HepG2 (cell line): ENCODE data around the gene GTF2A2. TPM values are rescaled to one million over a fixed set of nuclear protein-coding genes. Genes with fewer than 3 reads are reported as not detected.
A peak's percentile ranks its signal among the peaks of the same experiment; 100 is the strongest.

ENCODE experiments used
- GLI4 ChIP-seq: sonication (generic); formaldehyde crosslinking; IDR thresholded peaks from 2 replicates; pipeline ENCODE4 v1.5.1; 2020; ENCODE audit warnings: missing genetic modification reagents, mild to moderate bottlenecking, moderate library complexity, borderline replicate concordance
- KDM1A ChIP-seq: IDR thresholded peaks from 2 replicates; pipeline ENCODE4 v1.6.1; 2016; ENCODE audit warnings: missing compliant biosample characterization
- NAIF1 ChIP-seq: sonication (generic); formaldehyde crosslinking; IDR thresholded peaks from 2 replicates; pipeline ENCODE4 v1.5.0; 2020; ENCODE audit warnings: mild to moderate bottlenecking, missing genetic modification reagents, borderline replicate concordance
- NFIB ChIP-seq: sonication (generic); formaldehyde crosslinking; IDR thresholded peaks from 2 replicates; pipeline ENCODE4 v1.9.0; 2021; ENCODE audit warnings: missing genetic modification reagents, mild to moderate bottlenecking, borderline replicate concordance
- PATZ1 ChIP-seq: sonication (generic); formaldehyde crosslinking; IDR thresholded peaks from 2 replicates; pipeline ENCODE4 v1.4.0; 2020; ENCODE audit warnings: missing genetic modification reagents
- PBX3 ChIP-seq: sonication (generic); formaldehyde crosslinking; IDR thresholded peaks from 2 replicates; pipeline ENCODE4 v1.8.1; 2023; ENCODE audit warnings: missing genetic modification reagents, inconsistent platforms, borderline replicate concordance
- POGZ ChIP-seq: sonication (generic); formaldehyde crosslinking; IDR thresholded peaks from 2 replicates; pipeline ENCODE4 v1.4.0; 2020; ENCODE audit warnings: mild to moderate bottlenecking, missing genetic modification reagents
- RAD21 ChIP-seq: fragments of 450-650 bp; formaldehyde crosslinking; IDR thresholded peaks from 2 replicates; pipeline ENCODE4 v1.5.0; 2020; ENCODE audit warnings: mild to moderate bottlenecking
- SIX1 ChIP-seq: sonication (generic); formaldehyde crosslinking; IDR thresholded peaks from 2 replicates; pipeline ENCODE4 v1.4.0; 2020; ENCODE audit warnings: missing genetic modification reagents, borderline replicate concordance
- SMARCC2 ChIP-seq: fragments of 450-650 bp; IDR thresholded peaks from 2 replicates; pipeline ENCODE4 v1.6.1; 2017; ENCODE audit warnings: antibody characterized with exemption, mild to moderate bottlenecking
- SOX5 ChIP-seq: IDR thresholded peaks from 2 replicates; pipeline ENCODE4 v1.6.1; 2016; ENCODE audit warnings: borderline replicate concordance
- TEAD2 ChIP-seq: sonication (generic); formaldehyde crosslinking; IDR thresholded peaks from 2 replicates; pipeline ENCODE4 v1.9.0; 2021; ENCODE audit warnings: missing genetic modification reagents
- THYN1 ChIP-seq: sonication (generic); formaldehyde crosslinking; IDR thresholded peaks from 2 replicates; pipeline ENCODE4 v1.8.1; 2023; ENCODE audit warnings: low read depth, mild to moderate bottlenecking, moderate library complexity, missing genetic modification reagents, borderline replicate concordance
- XRCC5 ChIP-seq: fragments of 200-400 bp; formaldehyde crosslinking; optimal IDR thresholded peaks from 2 replicates; pipeline ENCODE3; 2017; ENCODE audit warnings: mild to moderate bottlenecking, low read length
- ZBTB10 ChIP-seq: sonication (generic); formaldehyde crosslinking; IDR thresholded peaks from 2 replicates; pipeline ENCODE4 v1.4.0; 2020; ENCODE audit warnings: missing genetic modification reagents, borderline replicate concordance
- ZBTB39 ChIP-seq: sonication (generic); formaldehyde crosslinking; IDR thresholded peaks from 2 replicates; pipeline ENCODE4 v1.5.0; 2020; ENCODE audit warnings: missing genetic modification reagents
- ZFP36L1 ChIP-seq: sonication (generic); formaldehyde crosslinking; IDR thresholded peaks from 2 replicates; pipeline ENCODE4 v1.8.0; 2022; ENCODE audit warnings: mild to moderate bottlenecking, missing genetic modification reagents, moderate library complexity
- ZMAT5 ChIP-seq: sonication (generic); formaldehyde crosslinking; IDR thresholded peaks from 2 replicates; pipeline ENCODE4 v1.5.0; 2020; ENCODE audit warnings: mild to moderate bottlenecking, low read depth, missing genetic modification reagents, borderline replicate concordance
- ZNF343 ChIP-seq: sonication (generic); formaldehyde crosslinking; IDR thresholded peaks from 2 replicates; pipeline ENCODE4 v1.4.0; 2020; ENCODE audit warnings: mild to moderate bottlenecking, missing genetic modification reagents
- ZNF550 ChIP-seq: sonication (generic); formaldehyde crosslinking; IDR thresholded peaks from 2 replicates; pipeline ENCODE4 v1.4.0; 2020; ENCODE audit warnings: mild to moderate bottlenecking, missing genetic modification reagents, borderline replicate concordance
- ZNF556 ChIP-seq: sonication (generic); formaldehyde crosslinking; IDR thresholded peaks from 2 replicates; pipeline ENCODE4 v1.4.0; 2020; ENCODE audit warnings: mild to moderate bottlenecking, missing genetic modification reagents, borderline replicate concordance
- ZNF570 ChIP-seq: sonication (generic); formaldehyde crosslinking; IDR thresholded peaks from 2 replicates; pipeline ENCODE4 v1.4.0; 2020; ENCODE audit warnings: mild to moderate bottlenecking, missing genetic modification reagents, borderline replicate concordance
- ZNF709 ChIP-seq: sonication (generic); formaldehyde crosslinking; IDR thresholded peaks from 2 replicates; pipeline ENCODE4 v1.5.0; 2020; ENCODE audit warnings: mild to moderate bottlenecking, missing genetic modification reagents
- polyA plus RNA-seq, 8 experiments: library from polyadenylated mRNA; depleted of rRNA in 3 of 8; stranded (reverse) in 7 of 8; unstranded in 1 of 8; fragments of >200 nt; fragmentation: Illumina TruSeq in 4 of 8; extraction: Trizol in 4 of 8; gene quantifications; 2 replicates each; pipeline versions ENCODE4 v1.2.1 to v1.2.3, GENCODE V29; 2011 to 2016; ENCODE audit warnings: low read depth in 4 of 8, missing spikeins in 1 of 8, mixed read lengths in 1 of 8; ENCODE audit not compliant: insufficient read depth in 1 of 8
- total RNA-seq, 5 experiments: library from RNA; depleted of rRNA; stranded (reverse); fragments of >200 nt; fragmentation: Illumina TruSeq; extraction: Trizol; gene quantifications; 2 replicates each; pipeline ENCODE4 v1.2.3, GENCODE V29; 2016; ENCODE audit warnings: low read depth in 1 of 5

The GTF2A2 gene
- total and polyA plus RNA-seq, 2 of the 13 experiments (the other 11 are each of a cell fraction or from before 2014, with no cell fraction given) = 24.4 to 106 TPM

- TF ChIP-seq PATZ1 = no peak
- no peak for TF ChIP-seq PBX3 (CRISPR knock-in tag)
- no peak for TF ChIP-seq ZNF709 (CRISPR knock-in tag)
- TF ChIP-seq ZNF550 (CRISPR knock-in tag) = no peak
- TF ChIP-seq RAD21 = no peak
- TF ChIP-seq NAIF1 = no peak
- TF ChIP-seq ZMAT5 (CRISPR knock-in tag) = no peak
- no peak for TF ChIP-seq GLI4
- TF ChIP-seq SIX1 = no peak
- TF ChIP-seq XRCC5 = no peak
- TF ChIP-seq ZBTB39 = no peak
- no peak for TF ChIP-seq ZNF556
- no peak for TF ChIP-seq TEAD2 (CRISPR knock-in tag)
- TF ChIP-seq POGZ (CRISPR knock-in tag) = no peak
- TF ChIP-seq ZNF343 (CRISPR knock-in tag) = no peak
- TF ChIP-seq NFIB (CRISPR knock-in tag) = no peak
- peak; percentile 24; the same call in 1 of the 2 replicates for TF ChIP-seq SOX5 (CRISPR knock-in tag)
- TF ChIP-seq KDM1A (CRISPR knock-in tag) = no peak
- no peak for TF ChIP-seq ZBTB10
- no peak for TF ChIP-seq ZFP36L1 (CRISPR knock-in tag)
- no peak for TF ChIP-seq THYN1 (CRISPR knock-in tag)
- TF ChIP-seq SMARCC2 = no peak
- no peak for TF ChIP-seq ZNF570 (CRISPR knock-in tag)
Observed at GRCh38 chr15:59595434-59595915, 61.8 kb downstream of the GTF2A2 start (continued).
